ENCODE data around the gene GLA.

Gene GLA

DNA sequence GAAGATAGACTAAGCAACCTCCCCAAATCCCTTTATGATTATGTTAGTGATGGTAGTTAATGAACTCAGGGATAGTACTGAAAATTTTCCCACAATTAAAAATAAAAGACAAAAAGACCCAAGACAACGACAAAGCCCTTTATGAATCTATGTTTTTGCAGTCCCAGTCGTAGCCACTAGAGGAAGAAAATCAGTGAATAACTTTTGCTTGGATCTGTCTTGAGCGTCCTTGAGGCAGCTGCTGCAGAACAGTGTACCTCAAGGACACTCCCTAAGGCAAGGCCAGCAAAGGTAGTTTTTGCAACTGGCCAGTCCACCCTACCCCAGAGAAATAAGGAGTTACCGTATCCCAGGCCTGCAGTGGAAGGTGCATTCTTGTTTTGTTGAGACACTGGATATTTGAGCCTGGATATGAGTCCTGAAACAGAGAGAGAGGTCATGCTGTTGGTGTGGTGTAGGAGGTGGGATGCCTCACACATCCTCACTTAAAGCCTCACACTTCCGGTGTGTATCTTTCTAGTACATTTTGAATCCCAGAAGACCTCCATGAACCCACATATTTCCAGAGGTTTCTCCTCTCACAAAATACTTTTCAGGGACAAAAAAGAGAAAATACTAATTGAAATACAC is 50.4 kb downstream of the GLA start:
- Histone ChIP-seq H3K27me3 (ENCODE audit: insufficient read depth, low read length) (no peaks in the 10 kb centered on the region), H3K79me2 (ENCODE audit: control insufficient read depth, insufficient read depth, low read length, unreplicated experiment) (no peaks in the 10 kb centered on the region), H2AFZ (ENCODE audit: low read length, unreplicated experiment) (no peak overlapping the region), H3K4me3 (ENCODE audit: low read depth, low read length) (no peak overlapping the region), H3K36me3 (ENCODE audit: insufficient read depth, low read length) (no peaks in the 10 kb centered on the region), H3K27ac (ENCODE audit: low read depth, low read length) (no peak overlapping the region), H3K4me1 (ENCODE audit: control insufficient read depth, insufficient read depth, low read length, unreplicated experiment) (no peaks in the 10 kb centered on the region)

DNA sequence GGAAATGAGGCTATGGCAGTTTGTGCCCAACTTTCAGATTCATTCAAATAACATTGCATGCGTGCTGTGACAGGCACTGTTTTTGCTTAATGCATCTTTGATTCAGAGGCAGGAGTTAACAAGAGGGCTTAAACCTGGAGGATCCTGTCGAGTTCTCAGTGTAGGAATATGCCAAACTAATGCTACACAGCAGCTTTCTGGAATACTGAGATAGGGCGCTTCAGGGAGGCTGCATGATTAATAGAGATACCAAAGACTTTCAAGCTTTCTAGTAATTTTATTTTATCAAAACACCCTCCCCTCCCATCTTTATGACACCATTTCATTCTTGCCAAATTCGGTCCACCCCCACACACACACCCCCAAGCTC is 58.5 kb downstream of the GLA start:
- Histone ChIP-seq H3K27me3 (ENCODE audit: insufficient read depth, low read length) (no peaks in the 10 kb centered on the region), H3K27ac (ENCODE audit: low read depth, low read length) (peak overlapping the region; percentile 81; the same call in 1 of the 2 replicates), H3K79me2 (ENCODE audit: control insufficient read depth, insufficient read depth, low read length, unreplicated experiment) (peaks cover 27% of the 10 kb centered on the region), H2AFZ (ENCODE audit: low read length, unreplicated experiment) (no peak overlapping the region), H3K4me1 (ENCODE audit: control insufficient read depth, insufficient read depth, low read length, unreplicated experiment) (peaks cover 8% of the 10 kb centered on the region), H3K4me3 (ENCODE audit: low read depth, low read length) (peak overlapping the region; percentile 92), H3K36me3 (ENCODE audit: insufficient read depth, low read length) (no peaks in the 10 kb centered on the region)

DNA sequence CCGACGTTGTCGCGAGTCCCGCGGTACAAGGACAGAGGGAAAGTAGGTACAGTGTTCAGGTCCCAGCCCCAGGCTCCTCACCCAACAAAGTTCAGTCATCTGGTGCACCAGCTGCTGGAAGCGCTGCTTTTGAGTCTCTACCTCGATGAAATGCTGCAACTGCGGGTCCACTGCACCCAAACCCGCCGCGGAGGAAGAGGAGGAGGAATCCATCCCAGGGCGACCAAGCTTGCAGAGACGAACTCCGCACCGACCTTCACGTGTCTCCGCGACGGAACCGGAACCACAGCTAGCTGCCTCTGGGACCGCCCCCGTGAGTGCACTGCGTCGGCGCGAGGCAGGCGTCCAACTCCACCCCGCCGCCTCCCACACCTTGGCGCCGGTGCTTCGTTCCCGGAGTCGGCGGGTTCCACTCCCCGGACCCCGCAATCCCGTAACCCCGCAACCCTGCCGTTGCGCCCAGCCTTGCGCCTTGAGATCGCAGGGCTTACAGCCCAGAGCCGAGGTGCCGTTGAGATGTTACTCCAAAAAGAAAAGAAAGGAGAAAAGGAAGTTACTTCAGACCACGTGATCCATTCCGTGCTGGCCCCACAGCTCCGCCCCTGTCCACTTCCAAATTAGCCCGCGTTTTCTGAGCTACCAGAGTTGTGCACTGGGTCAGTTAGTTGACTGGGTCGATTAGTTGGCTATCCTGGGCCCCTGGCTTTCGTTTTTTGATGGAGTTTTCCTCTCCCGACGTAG is 59.1 kb downstream of the GLA start, which contains the start of gene TIMM8A:
TSS of gene TIMM8A (minus strand) at position 291 of the 741 bp plus-strand sequence. CDS start at position 213, 78 bp downstream.
- Histone ChIP-seq H2AFZ (ENCODE audit: low read length, unreplicated experiment) (peak within 1 kb of the TSS; percentile 6), H3K4me1 (ENCODE audit: control insufficient read depth, insufficient read depth, low read length, unreplicated experiment) (peaks cover 8% of the 10 kb centered on the region), H3K27me3 (ENCODE audit: insufficient read depth, low read length) (no peaks in the 10 kb centered on the region), H3K27ac (ENCODE audit: low read depth, low read length) (peak within 1 kb of the TSS; percentile 81), H3K36me3 (ENCODE audit: insufficient read depth, low read length) (no peaks in the 10 kb centered on the region), H3K79me2 (ENCODE audit: control insufficient read depth, insufficient read depth, low read length, unreplicated experiment) (peaks cover 27% of the 10 kb centered on the region), H3K4me3 (ENCODE audit: low read depth, low read length) (peak within 1 kb of the TSS; percentile 92)

DNA sequence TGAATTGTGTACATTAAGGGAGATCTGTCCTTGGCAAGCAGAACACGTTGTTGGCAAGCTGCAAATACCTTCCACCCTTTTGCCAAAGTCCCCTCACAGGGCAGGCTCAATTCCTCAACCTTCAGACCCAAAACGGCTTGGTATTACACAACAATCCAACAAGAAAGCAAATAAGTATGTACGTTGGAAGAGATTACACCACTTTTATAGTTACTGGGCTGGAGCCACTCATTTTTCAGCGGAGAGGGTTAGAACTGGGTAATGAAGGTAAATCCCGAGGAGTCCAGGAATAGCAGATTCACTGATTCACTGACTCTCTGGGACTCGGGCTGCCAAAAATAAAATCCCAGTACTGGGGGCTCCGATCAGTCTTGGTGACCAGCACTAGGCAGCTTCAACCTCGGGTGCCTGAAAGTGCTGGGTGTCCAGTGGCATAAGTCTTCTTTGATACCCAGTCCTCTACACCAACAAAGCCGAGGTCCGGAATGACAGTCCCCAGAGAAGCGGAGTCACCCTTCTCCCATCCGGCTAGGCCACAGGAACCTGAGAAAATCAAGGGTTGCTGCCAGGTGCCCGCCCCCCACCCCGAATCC is 59.8 kb downstream of the GLA start:
- Histone ChIP-seq H3K4me3 (ENCODE audit: low read depth, low read length) (peak overlapping the region; percentile 92), H3K36me3 (ENCODE audit: insufficient read depth, low read length) (no peaks in the 10 kb centered on the region), H3K27ac (ENCODE audit: low read depth, low read length) (peak overlapping the region; percentile 70), H2AFZ (ENCODE audit: low read length, unreplicated experiment) (peak overlapping the region; percentile 6), H3K79me2 (ENCODE audit: control insufficient read depth, insufficient read depth, low read length, unreplicated experiment) (peaks cover 27% of the 10 kb centered on the region), H3K27me3 (ENCODE audit: insufficient read depth, low read length) (no peaks in the 10 kb centered on the region), H3K4me1 (ENCODE audit: control insufficient read depth, insufficient read depth, low read length, unreplicated experiment) (peaks cover 8% of the 10 kb centered on the region)

Measured in ACC112 (cell line).